ENCODE results near the gene IL10RB.

DNA sequence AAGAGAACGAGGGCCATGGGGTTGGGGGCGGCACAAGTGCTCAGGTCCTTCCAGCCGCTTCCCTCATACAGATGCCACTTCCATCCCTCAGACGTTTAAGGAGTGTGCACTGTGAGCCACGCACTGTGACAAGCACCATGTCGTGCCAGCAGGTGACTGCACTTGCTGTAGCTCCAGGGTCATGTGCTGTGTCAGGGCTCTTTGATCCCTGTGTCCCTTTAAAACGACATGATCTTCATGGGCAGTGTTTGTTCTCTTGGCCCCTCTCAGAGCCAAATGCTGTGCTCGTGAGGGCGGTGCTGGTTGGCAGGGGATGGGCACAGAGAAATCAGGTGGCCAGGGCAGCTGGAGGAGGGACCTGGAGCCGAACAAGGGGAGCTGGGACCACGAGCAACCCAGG lies 19.9 kb downstream of the IL10RB start:
- TF ChIP-seq, protein P1, sequence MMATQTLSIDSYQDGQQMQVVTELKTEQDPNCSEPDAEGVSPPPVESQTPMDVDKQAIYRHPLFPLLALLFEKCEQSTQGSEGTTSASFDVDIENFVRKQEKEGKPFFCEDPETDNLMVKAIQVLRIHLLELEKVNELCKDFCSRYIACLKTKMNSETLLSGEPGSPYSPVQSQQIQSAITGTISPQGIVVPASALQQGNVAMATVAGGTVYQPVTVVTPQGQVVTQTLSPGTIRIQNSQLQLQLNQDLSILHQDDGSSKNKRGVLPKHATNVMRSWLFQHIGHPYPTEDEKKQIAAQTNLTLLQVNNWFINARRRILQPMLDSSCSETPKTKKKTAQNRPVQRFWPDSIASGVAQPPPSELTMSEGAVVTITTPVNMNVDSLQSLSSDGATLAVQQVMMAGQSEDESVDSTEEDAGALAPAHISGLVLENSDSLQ (IDR thresholded peaks at IDR 0.05) = no peak
- TF ChIP-seq ESRRA (IDR thresholded peaks at IDR 0.05; ENCODE audit: low read length) (no peak), GABPA (IDR thresholded peaks at IDR 0.05; ENCODE audit: low read depth) (no peak)
